ENCODE measurements around the gene CA4. TPM values are rescaled to one million over a fixed set of nuclear protein-coding genes. Genes with fewer than 3 reads are reported as not detected.

The CA4 gene
- total and polyA plus RNA-seq, 4 donors: 0.14 to 0.67 (median 0.44) TPM

GRCh38 chr17:60148373-60148772, 1.4 kb upstream of the CA4 start:
- WGBS: 63% methylated on average over 2 of the region's 2 CpGs
- DNase-seq (ENCODE audit: low spot score): no peak
- no peak overlapping the region for H3K9ac ChIP-seq (ENCODE audit: low read depth in 1 of 2, low read length in 2 of 2)
- no peak overlapping the region for H3K27ac ChIP-seq (ENCODE audit: low read depth in 1 of 2, low read length in 2 of 2)
- peaks cover 0 to 20% (median 5%) of the 10 kb centered on the region in 4 donors for H3K27me3 ChIP-seq (ENCODE audit: control insufficient read depth in 4 of 4, insufficient read depth in 4 of 4, low read length in 3 of 4)
- TF ChIP-seq MAX (IDR thresholded peaks at IDR 0.05) (no peak), SP1 (IDR thresholded peaks at IDR 0.05) (no peak), REST (IDR thresholded peaks at IDR 0.05) (no peak), EGR1 (IDR thresholded peaks at IDR 0.05; ENCODE audit: low read depth in 2 of 2) (no peak), FOXA2 (IDR thresholded peaks at IDR 0.05) (no peak), JUND (IDR thresholded peaks at IDR 0.05) (no peak), RXRA (IDR thresholded peaks at IDR 0.05) (no peak), HNF4G (IDR thresholded peaks at IDR 0.05) (no peak), GABPA (IDR thresholded peaks at IDR 0.05 in 1 of 2, conservative IDR thresholded peaks at IDR 0.05 in 1 of 2) (no peak), ATF3 (IDR thresholded peaks at IDR 0.05) (no peak), NR2F2 (IDR thresholded peaks at IDR 0.05) (no peak), TAF1 (conservative IDR thresholded peaks at IDR 0.05) (no peak), FOXA1 (IDR thresholded peaks at IDR 0.05) (no peak), HNF4A (conservative IDR thresholded peaks at IDR 0.05) (no peak), CTCF (IDR thresholded peaks at IDR 0.05; ENCODE audit: low read depth, low read length, missing input control) (no peak), ZBTB33 (IDR thresholded peaks at IDR 0.05) (no peak), YY1 (IDR thresholded peaks at IDR 0.05) (no peak), RAD21 (IDR thresholded peaks at IDR 0.05) (no peak)
- no peaks in the 10 kb centered on the region for H3K36me3 ChIP-seq (ENCODE audit: control insufficient read depth in 4 of 4, insufficient read depth in 3 of 4, low read depth in 1 of 4, low read length in 3 of 4)
- H3K4me3 ChIP-seq (ENCODE audit: low read depth in 1 of 3, low read length in 3 of 3): no peak overlapping the region
- H3K9me3 ChIP-seq (ENCODE audit: control insufficient read depth in 4 of 4, low read length in 3 of 4): no peaks in the 10 kb centered on the region
- H3K4me1 ChIP-seq (ENCODE audit: control insufficient read depth in 4 of 4, insufficient read depth in 4 of 4, low read length in 3 of 4): peaks cover 1 to 12% (median 3%) of the 10 kb centered on the region in 4 donors

All from liver (tissue), 9 donors.